AG04449 (cell line): ENCODE data around the gene CIDEA.

ENCODE experiments used
- CTCF ChIA-PET: fragments of 350-600 bp; formaldehyde crosslinking; extraction: SDS; loops from one replicate; lab custom pipeline; 2021; ENCODE audit warnings: antibody characterized with exemption; lab: Yijun Ruan, JAX
- POLR2A ChIA-PET: fragments of 400-600, 350-600 bp; formaldehyde crosslinking; extraction: SDS; loops from one replicate; lab custom pipeline; 2020; ENCODE audit warnings: antibody characterized with exemption, inconsistent platforms; lab: Yijun Ruan, JAX
- DNase-seq: peaks from one replicate; pipeline ENCODE4 v3.0.0-alpha.2; 2010; ENCODE audit warnings: low read depth, low spot score
- H3K4me3 ChIP-seq: 2 replicates; pipeline ENCODE4 v1.5.1; 2011; ENCODE audit warnings: low read depth, mild to moderate bottlenecking, control low read depth, low read length
- CTCF ChIP-seq: IDR thresholded peaks from one replicate; pipeline ENCODE4 v1.5.1; 2011; ENCODE audit warnings: mild to moderate bottlenecking, moderate library complexity, low read length, control low read depth, inconsistent platforms; ENCODE audit not compliant: insufficient read depth; ENCODE audit errors: missing control alignments

The CIDEA gene

GRCh38 chr18:12258719-12259705, 4.9 kb downstream of the CIDEA start:
- POLR2A ChIA-PET, result no interaction called here
- no peak overlapping the region for H3K4me3 ChIP-seq
- TF ChIP-seq CTCF, result no peak
- CTCF ChIA-PET, result interaction anchor here (1.0 to 4.5 kb wide), 2 partner anchors 13 to 16 kb away, joined by 3 to 23 read pairs; no protein-coding TSS in a partner anchor
- DNase-seq, result no peak

DNA sequence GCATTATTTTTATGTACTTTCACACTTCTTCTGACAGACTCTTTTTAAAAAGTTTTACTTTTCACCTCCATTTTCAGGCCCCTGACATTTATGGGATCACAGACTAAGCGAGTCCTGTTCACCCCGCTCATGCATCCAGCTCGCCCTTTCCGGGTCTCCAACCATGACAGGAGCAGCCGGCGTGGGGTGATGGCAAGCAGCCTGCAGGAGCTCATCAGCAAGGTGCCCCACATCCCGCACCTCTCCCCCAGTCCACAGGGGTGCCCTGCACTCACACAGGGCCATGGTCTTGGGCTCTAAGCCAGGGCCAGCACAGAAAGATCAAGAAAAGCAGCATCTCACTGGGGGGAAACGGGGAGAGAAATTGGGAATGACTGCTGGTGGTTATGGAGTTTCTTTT, 8.6 kb downstream of the CIDEA start:
- DNase-seq, result no peak
- CTCF ChIA-PET, result interaction anchor here (1.2 to 4.4 kb wide), 2 partner anchors 10 to 24 kb away, joined by 4 to 40 read pairs; no protein-coding TSS in a partner anchor
- H3K4me3 ChIP-seq, result no peak overlapping the region
- TF ChIP-seq CTCF, result no peak
- POLR2A ChIA-PET, result no interaction called here

DNA sequence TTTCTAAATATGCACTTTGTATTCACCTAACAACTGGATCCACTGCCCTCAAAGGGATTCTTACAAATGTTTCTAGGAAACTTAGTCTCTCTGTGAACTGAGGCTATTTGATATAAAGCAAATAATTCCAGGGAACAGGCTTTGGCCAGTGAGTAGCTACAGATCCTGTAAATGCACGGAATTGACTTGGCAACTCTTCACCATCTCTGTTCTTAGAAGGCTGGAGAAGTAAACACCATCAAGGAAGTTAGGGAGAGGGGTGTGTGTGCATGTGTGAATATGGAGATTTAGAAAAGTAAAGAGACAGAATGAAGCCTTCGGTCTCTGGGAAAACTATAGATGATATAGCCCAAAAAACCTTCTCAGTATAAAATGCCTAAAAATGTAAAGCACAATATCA, 10.7 kb downstream of the CIDEA start:
- ChIA-PET POLR2A (interaction anchor here (1.1 kb wide), 1 partner anchor 14 kb away, joined by 4 read pairs; no protein-coding TSS in a partner anchor), CTCF (interaction anchor here (1.4 to 6.0 kb wide), 6 partner anchors 10 to 37 kb away, joined by 3 to 42 read pairs (median 5); partner anchors contain the start of gene CIDEA)
- no peak for DNase-seq
- no peak for TF ChIP-seq CTCF
- no peak overlapping the region for H3K4me3 ChIP-seq

- DNase-seq, result no peak
- peak overlapping the region; percentile 57 for H3K4me3 ChIP-seq
- TF ChIP-seq CTCF, result peak; percentile 82
- POLR2A ChIA-PET, result interaction anchor here (0.6 to 1.1 kb wide), 3 partner anchors 18 to 105 kb away, joined by 3 to 7 read pairs (median 4); partner anchors contain the start of genes AFG3L2, CIDEA and TUBB6
- CTCF ChIA-PET, result interaction anchor here (0.7 to 4.9 kb wide), 33 partner anchors 10 to 400 kb away, joined by 3 to 40 read pairs (median 6); partner anchors contain the start of gene TUBB6
Measured at GRCh38 chr18:12271376-12272235, 17.4 kb downstream of the CIDEA start.

DNA sequence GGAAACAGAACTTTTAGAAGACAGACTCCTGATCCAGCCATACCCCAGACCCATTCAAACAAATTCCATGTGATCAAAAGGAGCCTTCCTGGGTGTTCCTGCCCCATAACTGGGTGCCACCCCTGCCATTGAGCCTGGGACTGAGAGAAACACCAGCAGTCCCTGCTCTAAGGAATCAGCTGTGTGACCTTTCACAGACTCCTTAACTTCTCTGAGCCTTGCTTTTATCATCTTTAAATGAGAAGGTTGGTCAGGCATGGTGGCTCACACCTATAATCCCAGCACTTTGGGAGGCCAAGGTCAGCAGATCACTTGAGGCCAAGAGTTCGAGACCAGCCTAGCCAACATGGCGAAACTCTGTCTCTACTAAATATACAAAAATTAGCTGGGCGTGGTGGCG, 20.6 kb downstream of the CIDEA start:
- DNase-seq, result no peak
- H3K4me3 ChIP-seq, result no peak overlapping the region
- ChIA-PET CTCF (interaction anchor here (0.6 to 5.6 kb wide), 8 partner anchors 8 to 386 kb away, joined by 3 to 42 read pairs (median 4); no protein-coding TSS in a partner anchor), POLR2A (no interaction called here)
- TF ChIP-seq CTCF, result no peak
